ENCODE data around the gene OOSP1. TPM values are rescaled to one million over a fixed set of nuclear protein-coding genes. Genes with fewer than 3 reads are reported as not detected.

OOSP1 gene
- total and polyA plus RNA-seq, 2 donors (not counting 3 experiments of a cell fraction or from before 2014, with no cell fraction given) = 0.11 TPM; not detected in 1

- Histone ChIP-seq H3K9me3 (replicated peaks; ENCODE audit: control insufficient read depth, insufficient read depth, low read length) (no peaks in the 10 kb centered on the region), H3K9me1 (replicated peaks; ENCODE audit: control insufficient read depth, extremely low read depth, insufficient read depth, low read length) (no peaks in the 10 kb centered on the region), H3K4me3 (replicated peaks in 1 of 3; ENCODE audit: insufficient read depth in 1 of 3, low read depth in 1 of 3, low read length in 3 of 3) (no peak overlapping the region), H3K27ac (ENCODE audit: insufficient read depth, low read depth, low read length) (peak overlapping the region; percentile 95), H3K79me2 (ENCODE audit: control insufficient read depth, insufficient read depth, low read length) (no peaks in the 10 kb centered on the region), H3K4me1 (ENCODE audit: control insufficient read depth, extremely low read depth, insufficient read depth, low read length) (peaks cover 15% of the 10 kb centered on the region), H3K36me3 (ENCODE audit: control insufficient read depth in 2 of 2, extremely low read depth in 1 of 2, insufficient read depth in 2 of 2, low read length in 2 of 2) (no peaks in the 10 kb centered on the region), H3K4me2 (ENCODE audit: insufficient read depth, low read length) (peak overlapping the region; percentile 81), H3K27me3 (ENCODE audit: control insufficient read depth in 2 of 2, insufficient read depth in 2 of 2, low read length in 2 of 2) (no peaks in the 10 kb centered on the region), H2AFZ (ENCODE audit: low read depth, low read length) (no peak overlapping the region), H3K9ac (replicated peaks; ENCODE audit: extremely low read depth, insufficient read depth, low read length) (peak overlapping the region; percentile 53), H4K20me1 (replicated peaks; ENCODE audit: control insufficient read depth, extremely low read depth, insufficient read depth, low read length) (no peaks in the 10 kb centered on the region)
- DNase-seq (ENCODE audit: low read depth, low spot score) = peak; percentile 19
- ChIA-PET POLR2A (no interaction called here), CTCF (interaction anchor here (1.4 to 3.1 kb wide), 4 partner anchors 9 to 78 kb away, joined by 4 to 19 read pairs (median 5); no protein-coding TSS in a partner anchor)
- dilution Hi-C loops (cut with MboI; ENCODE audit: extremely low pct_ligation_motif_present, low sequenced_read_pairs) (no loop called here), intact Hi-C loops (cut with micrococcal nuclease) (loop anchor here (1.0 to 5.0 kb wide), 6 partner anchors 19 to 260 kb away; partner anchors contain the start of gene STX3)
- no TSS peak for BruUV-seq (replicated peaks)
- FAIRE-seq = no peak
- TF ChIP-seq CTCF (IDR thresholded peaks at IDR 0.05; ENCODE audit: extremely low read depth in 1 of 2, insufficient read depth in 1 of 2, low read depth in 1 of 2, low read length in 2 of 2) (no peak), MAX (IDR thresholded peaks at IDR 0.05; ENCODE audit: insufficient read depth, insufficient read length) (no peak), JUN (IDR thresholded peaks at IDR 0.05; ENCODE audit: borderline replicate concordance, insufficient read depth, insufficient read length, low read depth) (no peak), EZH2 (IDR thresholded peaks at IDR 0.05; ENCODE audit: borderline replicate concordance, low read depth, low read length, severe bottlenecking) (no peak), POLR2AphosphoS5 (IDR thresholded peaks at IDR 0.05; ENCODE audit: insufficient read depth, low read depth, low read length) (no peak), POLR2A (IDR thresholded peaks at IDR 0.05; ENCODE audit: low read depth, low read length) (no peak), GATA2 (IDR thresholded peaks at IDR 0.05; ENCODE audit: insufficient read depth, insufficient read length, low read depth, low read length) (no peak), MYC (IDR thresholded peaks at IDR 0.05; ENCODE audit: low read depth, low read length) (no peak), FOS (IDR thresholded peaks at IDR 0.05; ENCODE audit: borderline replicate concordance, insufficient read depth, low read length) (no peak)
Observed at GRCh38 chr11:59900366-59901126, 37.7 kb upstream of the OOSP1 start.

Measured in endothelial cell of umbilical vein (primary cell).